H1 (cell line): Measurements from ENCODE around the gene CORIN. TPM values are rescaled to one million over a fixed set of nuclear protein-coding genes. Genes with fewer than 3 reads are reported as not detected.

Experiments used
- CHD7 ChIP-seq: fragments of 300-600 bp; sonication (generic); IDR thresholded peaks from 2 replicates; pipeline ENCODE4 v1.7.1; 2012; ENCODE audit warnings: low read length, moderate library complexity, mild to moderate bottlenecking, inconsistent platforms; ENCODE audit not compliant: insufficient replicate concordance
- CTBP2 ChIP-seq: IDR thresholded peaks from 2 replicates; pipeline ENCODE4 v1.7.0; 2011; ENCODE audit warnings: borderline replicate concordance, mild to moderate bottlenecking, moderate library complexity, mixed read lengths, low read length; ENCODE audit not compliant: insufficient read depth, insufficient read length
- EZH2 ChIP-seq: fragments of 200-600 bp; sonication (generic); IDR thresholded peaks from 2 replicates; pipeline ENCODE4 v1.7.1; 2012; ENCODE audit warnings: low read depth, mild to moderate bottlenecking, moderate library complexity, low read length, inconsistent platforms; ENCODE audit not compliant: severe bottlenecking
- NANOG ChIP-seq: IDR thresholded peaks from 2 replicates; pipeline ENCODE4 v1.6.1; 2011; ENCODE audit warnings: low read length, low read depth, mild to moderate bottlenecking, inconsistent platforms; ENCODE audit not compliant: insufficient read depth, poor library complexity, severe bottlenecking
- SAP30 ChIP-seq: fragments of 300-600 bp; sonication (generic); IDR thresholded peaks from 2 replicates; pipeline ENCODE4 v1.7.1; 2012; ENCODE audit warnings: low read length, moderate library complexity, mild to moderate bottlenecking, inconsistent platforms; ENCODE audit not compliant: insufficient read depth, insufficient replicate concordance
- polyA plus RNA-seq, 7 experiments: library from polyadenylated mRNA; depleted of rRNA in 3 of 7; stranded (reverse) in 5 of 7; unstranded in 2 of 7; fragments of >200 nt in 5 of 7; fragments of 200-250 nt in 2 of 7; gene quantifications; 1 replicate in 5 of 7; 2 replicates in 1 of 7; 4 replicates in 1 of 7; pipeline versions ENCODE4 v1.2.1 to v1.2.3, GENCODE V29; 2011 to 2013; ENCODE audit warnings: missing spikeins in 2 of 7, mixed read lengths in 2 of 7
- total RNA-seq: library from RNA; stranded (reverse); fragmentation: NEBNext Ultra II Directional; extraction: Animal tissue kit (Norgen Biotek cat#: 25700); gene quantifications from 2 replicates; pipeline ENCODE4 v1.2.1, GENCODE V29; 2021

The CORIN gene
- total and polyA plus RNA-seq, 2 of the 8 experiments (the other 6 are each of a cell fraction or from before 2014, with no cell fraction given): 0.09 to 0.32 TPM

GRCh38 chr4:47617607-47618006 lies 220.3 kb downstream of the CORIN start (continued):
- TF ChIP-seq CHD7: no peak
- no peak for TF ChIP-seq SAP30
- TF ChIP-seq NANOG: no peak
- TF ChIP-seq EZH2: no peak
- no peak for TF ChIP-seq CTBP2
